ENCODE data around the gene SKIDA1.
A peak's percentile ranks its signal among the peaks of the same experiment; 100 is the strongest.

SKIDA1 gene

GRCh38 chr10:21530641-21531040 is 5.2 kb upstream of the SKIDA1 start:
- DNase-seq (ENCODE audit: low read depth, low spot score), result no peak
- no peak overlapping the region for H3K9ac ChIP-seq (ENCODE audit: insufficient read length)
- H3K9me3 ChIP-seq (ENCODE audit: low read depth, low read length), result no peaks in the 10 kb centered on the region
- TF ChIP-seq POLR2AphosphoS5 (IDR thresholded peaks at IDR 0.05; ENCODE audit: borderline replicate concordance, low read depth, low read length), result no peak
- TF ChIP-seq FOXP2 (optimal IDR thresholded peaks at IDR 0.05; ENCODE audit: control extremely low read depth, extremely low read length, insufficient read depth), result no peak
- no peak for TF ChIP-seq EZH2 (IDR thresholded peaks at IDR 0.05)
- H3K4me3 ChIP-seq, result no peak overlapping the region
- H3K36me3 ChIP-seq (ENCODE audit: insufficient read depth, low read length), result no peaks in the 10 kb centered on the region
- H3K27ac ChIP-seq, result peak overlapping the region; percentile 99

GRCh38 chr10:21530168-21530567 is 4.7 kb upstream of the SKIDA1 start:
- no peak for DNase-seq (ENCODE audit: low read depth, low spot score)
- Histone ChIP-seq H3K9ac (ENCODE audit: insufficient read length) (no peak overlapping the region), H3K36me3 (ENCODE audit: insufficient read depth, low read length) (no peaks in the 10 kb centered on the region), H3K27ac (peak overlapping the region; percentile 99; the same call in 1 of the 2 replicates), H3K9me3 (ENCODE audit: low read depth, low read length) (no peaks in the 10 kb centered on the region), H3K4me3 (no peak overlapping the region)
- TF ChIP-seq EZH2 (IDR thresholded peaks at IDR 0.05) (no peak), FOXP2 (optimal IDR thresholded peaks at IDR 0.05; ENCODE audit: control extremely low read depth, extremely low read length, insufficient read depth) (no peak), POLR2AphosphoS5 (IDR thresholded peaks at IDR 0.05; ENCODE audit: borderline replicate concordance, low read depth, low read length) (no peak)

GRCh38 chr10:21529032-21529910 is 3.8 kb upstream of the SKIDA1 start:
- TF ChIP-seq FOXP2 (optimal IDR thresholded peaks at IDR 0.05; ENCODE audit: control extremely low read depth, extremely low read length, insufficient read depth) (no peak), EZH2 (IDR thresholded peaks at IDR 0.05) (no peak), POLR2AphosphoS5 (IDR thresholded peaks at IDR 0.05; ENCODE audit: borderline replicate concordance, low read depth, low read length) (no peak)
- Histone ChIP-seq H3K27ac (peak overlapping the region; percentile 99), H3K9ac (ENCODE audit: insufficient read length) (peak overlapping the region; percentile 95), H3K36me3 (ENCODE audit: insufficient read depth, low read length) (no peaks in the 10 kb centered on the region), H3K4me3 (peak overlapping the region; percentile 80), H3K9me3 (ENCODE audit: low read depth, low read length) (no peaks in the 10 kb centered on the region)
- DNase-seq (ENCODE audit: low read depth, low spot score), result no peak

- Histone ChIP-seq H3K9ac (ENCODE audit: insufficient read length) (peak overlapping the region; percentile 95), H3K36me3 (ENCODE audit: insufficient read depth, low read length) (no peaks in the 10 kb centered on the region), H3K27ac (peak overlapping the region; percentile 99), H3K4me3 (peak overlapping the region; percentile 80), H3K9me3 (ENCODE audit: low read depth, low read length) (no peaks in the 10 kb centered on the region)
- no peak for DNase-seq (ENCODE audit: low read depth, low spot score)
- TF ChIP-seq FOXP2 (optimal IDR thresholded peaks at IDR 0.05; ENCODE audit: control extremely low read depth, extremely low read length, insufficient read depth), result no peak
- TF ChIP-seq EZH2 (IDR thresholded peaks at IDR 0.05), result no peak
- no peak for TF ChIP-seq POLR2AphosphoS5 (IDR thresholded peaks at IDR 0.05; ENCODE audit: borderline replicate concordance, low read depth, low read length)
Measured at GRCh38 chr10:21528236-21529031, 3.0 kb upstream of the SKIDA1 start.

GRCh38 chr10:21527598-21528235 is 2.2 kb upstream of the SKIDA1 start:
- no peak for DNase-seq (ENCODE audit: low read depth, low spot score)
- H3K9me3 ChIP-seq (ENCODE audit: low read depth, low read length), result no peaks in the 10 kb centered on the region
- peak overlapping the region; percentile 80 for H3K4me3 ChIP-seq
- TF ChIP-seq FOXP2 (optimal IDR thresholded peaks at IDR 0.05; ENCODE audit: control extremely low read depth, extremely low read length, insufficient read depth) (no peak), EZH2 (IDR thresholded peaks at IDR 0.05) (no peak), POLR2AphosphoS5 (IDR thresholded peaks at IDR 0.05; ENCODE audit: borderline replicate concordance, low read depth, low read length) (no peak; the same call in 1 of the 2 replicates)
- H3K9ac ChIP-seq (ENCODE audit: insufficient read length), result peak overlapping the region; percentile 95
- H3K27ac ChIP-seq, result peak overlapping the region; percentile 99
- no peaks in the 10 kb centered on the region for H3K36me3 ChIP-seq (ENCODE audit: insufficient read depth, low read length)

- H3K36me3 ChIP-seq (ENCODE audit: insufficient read depth, low read length), result no peaks in the 10 kb centered on the region
- H3K9me3 ChIP-seq (ENCODE audit: low read depth, low read length), result no peaks in the 10 kb centered on the region
- H3K9ac ChIP-seq (ENCODE audit: insufficient read length), result peak overlapping the region; percentile 95
- DNase-seq (ENCODE audit: low read depth, low spot score), result no peak
- H3K4me3 ChIP-seq, result peak overlapping the region; percentile 80
- H3K27ac ChIP-seq, result peak overlapping the region; percentile 99
- no peak for TF ChIP-seq FOXP2 (optimal IDR thresholded peaks at IDR 0.05; ENCODE audit: control extremely low read depth, extremely low read length, insufficient read depth)
- TF ChIP-seq EZH2 (IDR thresholded peaks at IDR 0.05), result no peak
- TF ChIP-seq POLR2AphosphoS5 (IDR thresholded peaks at IDR 0.05; ENCODE audit: borderline replicate concordance, low read depth, low read length), result no peak
Measured at GRCh38 chr10:21526860-21527597, 1.5 kb upstream of the SKIDA1 start.

GRCh38 chr10:21526188-21526859 is 842 bp upstream of the SKIDA1 start:
- H3K9me3 ChIP-seq (ENCODE audit: low read depth, low read length), result no peaks in the 10 kb centered on the region
- H3K9ac ChIP-seq (ENCODE audit: insufficient read length), result peak overlapping the region; percentile 95
- H3K4me3 ChIP-seq, result peak overlapping the region; percentile 80
- TF ChIP-seq EZH2 (IDR thresholded peaks at IDR 0.05), result no peak
- no peak for TF ChIP-seq FOXP2 (optimal IDR thresholded peaks at IDR 0.05; ENCODE audit: control extremely low read depth, extremely low read length, insufficient read depth)
- TF ChIP-seq POLR2AphosphoS5 (IDR thresholded peaks at IDR 0.05; ENCODE audit: borderline replicate concordance, low read depth, low read length), result no peak; the same call in 1 of the 2 replicates
- peak overlapping the region; percentile 99 for H3K27ac ChIP-seq
- H3K36me3 ChIP-seq (ENCODE audit: insufficient read depth, low read length), result no peaks in the 10 kb centered on the region
- DNase-seq (ENCODE audit: low read depth, low spot score), result no peak

All from SK-N-MC (cell line).